Loucy (cell line): Measurements from ENCODE around the gene ZFR.

Experiments used
- CTCF ChIP-seq: fragments of 200-600 bp; sonication (generic); conservative IDR thresholded peaks from 2 replicates; pipeline ENCODE4 v1.5.1; 2014; ENCODE audit warnings: mild to moderate bottlenecking, antibody characterized with exemption, low read length
- EZH2phosphoT487 ChIP-seq: fragments of 200-600 bp; IDR thresholded peaks from 2 replicates; pipeline ENCODE4 v1.6.1; 2018; ENCODE audit warnings: antibody characterized with exemption, mild to moderate bottlenecking, moderate library complexity, borderline replicate concordance

- TF ChIP-seq CTCF (no peak), EZH2phosphoT487 (no peak)
Measured at GRCh38 chr5:32323741-32324140, 120.8 kb downstream of the ZFR start.
